Measurements from ENCODE around the gene GNG12. TPM values are rescaled to one million over a fixed set of nuclear protein-coding genes. Genes with fewer than 3 reads are reported as not detected.
"Not testable (repeated sequence)": the region's sequence is repeated elsewhere in the genome, so short reads cannot be mapped to it uniquely, and the experiment has no call there.

Gene GNG12
- polyA plus RNA-seq, 2 donors, result 21.8 to 38.8 TPM

DNA sequence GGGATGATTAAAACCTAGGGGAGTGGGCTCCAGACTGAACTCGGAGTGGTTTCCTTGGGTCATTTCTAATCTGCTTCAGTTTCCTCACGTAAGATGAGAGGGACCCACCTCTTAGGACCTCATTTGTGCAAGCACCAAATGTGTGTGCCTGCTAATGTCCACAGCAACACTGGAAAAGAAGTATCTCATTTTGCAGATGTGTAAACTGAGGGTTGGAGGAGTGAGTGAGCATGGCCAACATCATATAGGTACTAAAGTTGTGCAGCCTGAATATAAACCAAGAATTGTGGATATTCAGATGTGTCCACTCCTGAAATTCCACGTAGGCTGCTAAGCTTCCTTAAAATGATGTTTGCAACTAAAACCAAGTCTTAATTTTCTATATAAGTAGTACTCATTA is 96.5 kb downstream of the GNG12 start:
- Histone ChIP-seq H3K36me3 (ENCODE audit: control insufficient read depth in 2 of 2, insufficient read depth in 2 of 2, low read length in 1 of 2) (no peaks in the 10 kb centered on the region), H3K9me3 (ENCODE audit: control insufficient read depth in 2 of 2, insufficient read depth in 1 of 2, low read depth in 1 of 2, low read length in 1 of 2) (no peaks in the 10 kb centered on the region), H3K4me3 (ENCODE audit: low read depth in 1 of 2, low read length in 2 of 2) (no peak overlapping the region), H3K27ac (ENCODE audit: low read depth in 2 of 2, low read length in 1 of 2) (peak overlapping the region; percentile 76 to 97), H3K4me1 (ENCODE audit: control insufficient read depth in 2 of 2, insufficient read depth in 2 of 2, low read length in 1 of 2) (peaks cover 6 to 12% of the 10 kb centered on the region in 2 donors), H3K27me3 (ENCODE audit: control insufficient read depth in 1 of 2, insufficient read depth in 2 of 2, low read length in 2 of 2) (no peaks in the 10 kb centered on the region)
- 87 to 94% methylated on average over 3 of the region's 3 CpGs for WGBS, 2 donors

DNA sequence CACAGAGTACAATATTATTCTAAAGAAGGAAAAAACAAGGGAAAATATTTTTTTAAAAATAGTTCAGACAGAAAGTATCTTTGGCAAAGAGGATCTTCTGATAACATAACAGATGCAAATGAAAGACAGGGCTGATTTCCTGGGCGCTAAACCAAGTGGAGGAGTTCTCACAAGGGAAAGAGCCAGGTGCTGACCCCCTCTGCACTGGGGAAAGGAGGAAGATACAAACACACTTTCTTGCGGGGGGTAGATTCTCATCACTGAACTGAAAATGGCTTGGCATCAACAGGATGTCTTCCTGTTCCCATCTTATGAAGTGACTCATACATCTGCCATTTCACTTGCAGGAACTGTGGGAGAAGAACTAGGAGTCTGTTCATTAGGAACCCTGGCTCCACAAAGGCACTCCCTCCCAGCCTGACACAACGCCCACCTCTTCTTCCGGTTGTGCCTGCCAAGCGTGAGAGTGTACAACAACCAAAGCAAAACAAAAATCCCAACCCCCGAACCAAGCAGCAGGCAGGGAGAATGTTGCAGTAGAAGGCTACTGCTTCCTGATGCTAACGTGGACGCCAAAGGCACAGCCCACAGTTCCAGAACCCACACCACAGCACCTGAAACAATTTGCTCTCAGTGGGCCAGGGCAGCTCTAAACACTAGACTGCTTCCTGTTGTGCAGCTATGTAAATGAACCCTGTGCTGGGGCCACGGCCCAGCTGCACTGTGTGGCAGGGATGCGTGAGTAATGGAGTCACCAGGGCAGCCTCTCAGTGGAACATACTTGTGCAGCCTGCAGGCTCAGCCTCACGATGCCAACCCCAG is 97.2 kb downstream of the GNG12 start:
- Histone ChIP-seq H3K27ac (ENCODE audit: low read depth in 2 of 2, low read length in 1 of 2) (peak overlapping the region; percentile 76 to 97), H3K4me1 (ENCODE audit: control insufficient read depth in 2 of 2, insufficient read depth in 2 of 2, low read length in 1 of 2) (peaks cover 6 to 14% of the 10 kb centered on the region in 2 donors), H3K36me3 (ENCODE audit: control insufficient read depth in 2 of 2, insufficient read depth in 2 of 2, low read length in 1 of 2) (no peaks in the 10 kb centered on the region), H3K4me3 (ENCODE audit: low read depth in 1 of 2, low read length in 2 of 2) (peak overlapping the region in 1 of 2 donors; percentile 15), H3K9me3 (ENCODE audit: control insufficient read depth in 2 of 2, insufficient read depth in 1 of 2, low read depth in 1 of 2, low read length in 1 of 2) (no peaks in the 10 kb centered on the region), H3K27me3 (ENCODE audit: control insufficient read depth in 1 of 2, insufficient read depth in 2 of 2, low read length in 2 of 2) (no peaks in the 10 kb centered on the region)
- 18 to 22% methylated on average over 11 of the region's 11 CpGs for WGBS, 2 donors

- Histone ChIP-seq H3K36me3 (ENCODE audit: control insufficient read depth in 2 of 2, insufficient read depth in 2 of 2, low read length in 1 of 2) (no peaks in the 10 kb centered on the region), H3K9me3 (ENCODE audit: control insufficient read depth in 2 of 2, insufficient read depth in 1 of 2, low read depth in 1 of 2, low read length in 1 of 2) (no peaks in the 10 kb centered on the region), H3K4me3 (ENCODE audit: low read depth in 1 of 2, low read length in 2 of 2) (no peak overlapping the region), H3K4me1 (ENCODE audit: control insufficient read depth in 2 of 2, insufficient read depth in 2 of 2, low read length in 1 of 2) (peaks cover 6 to 14% of the 10 kb centered on the region in 2 donors), H3K27me3 (ENCODE audit: control insufficient read depth in 1 of 2, insufficient read depth in 2 of 2, low read length in 2 of 2) (no peaks in the 10 kb centered on the region), H3K27ac (ENCODE audit: low read depth in 2 of 2, low read length in 1 of 2) (no peak overlapping the region)
- WGBS, 2 donors, result 58 to 68% methylated on average over 3 of the region's 3 CpGs
These were observed 98.1 kb downstream of the GNG12 start for GRCh38 chr1:67735206-67735605.

DNA sequence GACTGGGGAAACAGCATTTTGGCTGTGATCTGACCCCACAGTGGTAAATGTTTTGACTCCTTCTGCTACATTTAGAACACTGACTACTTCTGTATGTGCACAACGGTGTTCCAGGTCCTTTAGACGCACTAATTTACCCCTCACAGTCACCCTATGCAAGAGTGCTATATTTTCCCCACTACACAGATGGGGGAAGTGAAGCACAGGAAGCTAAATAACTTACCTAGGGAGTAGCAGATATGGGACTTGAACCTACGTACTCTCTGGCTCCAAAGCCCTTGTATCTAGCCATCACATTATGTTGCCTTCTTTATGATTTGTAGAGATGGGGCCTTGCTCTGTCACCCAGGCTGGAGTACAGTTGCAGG is 99.0 kb downstream of the GNG12 start:
- Histone ChIP-seq H3K4me3 (ENCODE audit: low read depth in 1 of 2, low read length in 2 of 2) (no peak overlapping the region), H3K27me3 (ENCODE audit: control insufficient read depth in 1 of 2, insufficient read depth in 2 of 2, low read length in 2 of 2) (no peaks in the 10 kb centered on the region), H3K9me3 (ENCODE audit: control insufficient read depth in 2 of 2, insufficient read depth in 1 of 2, low read depth in 1 of 2, low read length in 1 of 2) (no peaks in the 10 kb centered on the region), H3K4me1 (ENCODE audit: control insufficient read depth in 2 of 2, insufficient read depth in 2 of 2, low read length in 1 of 2) (peaks cover 6 to 14% of the 10 kb centered on the region in 2 donors), H3K27ac (ENCODE audit: low read depth in 2 of 2, low read length in 1 of 2) (peak overlapping the region in 1 of 2 donors; percentile 13), H3K36me3 (ENCODE audit: control insufficient read depth in 2 of 2, insufficient read depth in 2 of 2, low read length in 1 of 2) (no peaks in the 10 kb centered on the region)
- 87 to 91% methylated on average over 3 of the region's 3 CpGs for WGBS, 2 donors

DNA sequence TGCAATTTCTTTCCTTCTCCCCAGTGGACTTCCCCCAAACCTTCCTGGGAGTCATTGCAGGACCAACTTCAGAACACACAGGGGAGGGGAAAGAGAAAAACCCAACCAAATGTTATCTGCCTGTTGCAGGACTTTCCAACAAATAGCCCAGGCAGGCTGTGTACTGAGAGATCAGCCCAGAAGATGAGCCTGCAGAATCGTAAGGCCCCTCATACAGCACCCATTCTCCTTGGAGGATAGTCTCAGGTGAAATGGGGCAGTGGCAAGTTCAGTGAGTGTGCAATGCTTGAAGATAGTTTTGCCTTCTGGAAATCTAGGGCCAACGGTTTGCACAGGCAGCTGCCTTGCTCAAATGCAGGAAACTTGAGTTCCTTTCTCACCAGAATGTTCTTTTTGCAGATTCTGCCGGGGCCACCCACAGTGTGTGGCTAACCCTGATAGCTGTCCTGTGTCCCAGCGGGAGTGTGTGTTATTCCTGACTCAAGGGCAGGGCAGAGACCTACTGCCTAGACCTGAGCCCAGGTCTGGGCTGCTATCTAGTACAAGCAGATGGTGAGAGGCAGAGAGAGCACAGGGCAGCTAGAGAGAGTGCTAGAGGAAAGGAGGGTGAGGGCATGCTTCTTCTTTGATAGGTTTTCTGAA is 99.5 kb downstream of the GNG12 start:
- 72 to 73% methylated on average over 4 of the region's 4 CpGs for whole genome bisulfite sequencing, 2 donors
- peaks cover 6 to 14% of the 10 kb centered on the region in 2 donors for H3K4me1 ChIP-seq (ENCODE audit: control insufficient read depth in 2 of 2, insufficient read depth in 2 of 2, low read length in 1 of 2)
- peak overlapping the region in 1 of 2 donors; percentile 13 for H3K27ac ChIP-seq (ENCODE audit: low read depth in 2 of 2, low read length in 1 of 2)

GRCh38 chr1:67732750-67733151 is 100.5 kb downstream of the GNG12 start:
- no peak overlapping the region for H3K27ac ChIP-seq (ENCODE audit: low read depth in 2 of 2, low read length in 1 of 2)
- H3K4me3 ChIP-seq (ENCODE audit: low read depth in 1 of 2, low read length in 2 of 2), result no peak overlapping the region
- no peaks in the 10 kb centered on the region for H3K27me3 ChIP-seq (ENCODE audit: control insufficient read depth in 1 of 2, insufficient read depth in 2 of 2, low read length in 2 of 2)
- no peaks in the 10 kb centered on the region for H3K9me3 ChIP-seq (ENCODE audit: control insufficient read depth in 2 of 2, insufficient read depth in 1 of 2, low read depth in 1 of 2, low read length in 1 of 2)
- WGBS, 2 donors, result 71 to 72% methylated on average over 6 of the region's 6 CpGs
- H3K36me3 ChIP-seq (ENCODE audit: control insufficient read depth in 2 of 2, insufficient read depth in 2 of 2, low read length in 1 of 2), result no peaks in the 10 kb centered on the region
- H3K4me1 ChIP-seq (ENCODE audit: control insufficient read depth in 2 of 2, insufficient read depth in 2 of 2, low read length in 1 of 2), result peaks cover 6 to 9% of the 10 kb centered on the region in 2 donors

More for the DNA sequence above, 99.5 kb downstream of the GNG12 start:
- no peak overlapping the region for H3K4me3 ChIP-seq (ENCODE audit: low read depth in 1 of 2, low read length in 2 of 2)
- H3K36me3 ChIP-seq (ENCODE audit: control insufficient read depth in 2 of 2, insufficient read depth in 2 of 2, low read length in 1 of 2), result no peaks in the 10 kb centered on the region
- no peaks in the 10 kb centered on the region for H3K9me3 ChIP-seq (ENCODE audit: control insufficient read depth in 2 of 2, insufficient read depth in 1 of 2, low read depth in 1 of 2, low read length in 1 of 2)
- H3K27me3 ChIP-seq (ENCODE audit: control insufficient read depth in 1 of 2, insufficient read depth in 2 of 2, low read length in 2 of 2), result no peaks in the 10 kb centered on the region

GRCh38 chr1:67731322-67731721 is 101.9 kb downstream of the GNG12 start:
- WGBS, 2 donors, result 86 to 94% methylated on average over 2 of the region's 2 CpGs
- no peak overlapping the region for H3K27ac ChIP-seq (ENCODE audit: low read depth in 2 of 2, low read length in 1 of 2)
- H3K4me1 ChIP-seq (ENCODE audit: control insufficient read depth in 2 of 2, insufficient read depth in 2 of 2, low read length in 1 of 2), result peaks cover 4% of the 10 kb centered on the region in 2 donors
- no peaks in the 10 kb centered on the region for H3K9me3 ChIP-seq (ENCODE audit: control insufficient read depth in 2 of 2, insufficient read depth in 1 of 2, low read depth in 1 of 2, low read length in 1 of 2)
- no peaks in the 10 kb centered on the region for H3K27me3 ChIP-seq (ENCODE audit: control insufficient read depth in 1 of 2, insufficient read depth in 2 of 2, low read length in 2 of 2)
- no peak overlapping the region for H3K4me3 ChIP-seq (ENCODE audit: low read depth in 1 of 2, low read length in 2 of 2)
- H3K36me3 ChIP-seq (ENCODE audit: control insufficient read depth in 2 of 2, insufficient read depth in 2 of 2, low read length in 1 of 2), result no peaks in the 10 kb centered on the region

DNA sequence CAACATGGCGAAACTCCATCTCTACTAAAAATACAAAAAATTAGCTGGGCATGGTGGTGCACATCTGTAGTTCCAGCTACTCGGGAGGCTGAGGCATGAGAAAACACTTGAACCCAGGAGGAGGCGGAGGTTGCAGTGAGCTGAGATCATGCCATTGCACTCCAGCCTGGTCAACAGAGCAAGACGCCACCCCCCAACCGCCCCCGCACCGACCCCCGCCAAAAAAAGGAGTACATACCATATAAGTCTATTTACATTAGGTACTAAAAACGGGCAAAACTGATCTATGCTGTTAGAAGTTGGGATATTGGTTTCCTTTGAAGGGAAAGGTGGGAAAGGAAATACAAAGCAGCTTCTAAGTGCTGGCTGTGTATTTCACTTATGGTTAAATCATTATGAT is 103.0 kb downstream of the GNG12 start:
- not testable (repeated sequence) for H3K4me3 ChIP-seq (ENCODE audit: low read depth in 1 of 2, low read length in 2 of 2); H3K9me3 ChIP-seq (ENCODE audit: control insufficient read depth in 2 of 2, insufficient read depth in 1 of 2, low read depth in 1 of 2, low read length in 1 of 2); H3K27me3 ChIP-seq (ENCODE audit: control insufficient read depth in 1 of 2, insufficient read depth in 2 of 2, low read length in 2 of 2); H3K4me1 ChIP-seq (ENCODE audit: control insufficient read depth in 2 of 2, insufficient read depth in 2 of 2, low read length in 1 of 2); H3K36me3 ChIP-seq (ENCODE audit: control insufficient read depth in 2 of 2, insufficient read depth in 2 of 2, low read length in 1 of 2); H3K27ac ChIP-seq (ENCODE audit: low read depth in 2 of 2, low read length in 1 of 2)
- 93 to 95% methylated on average over 9 of the region's 9 CpGs for WGBS, 2 donors

GRCh38 chr1:67729872-67730271 is 103.4 kb downstream of the GNG12 start:
- 85 to 89% methylated on average over 2 of the region's 2 CpGs for WGBS, 2 donors
- Histone ChIP-seq H3K4me1 (ENCODE audit: control insufficient read depth in 2 of 2, insufficient read depth in 2 of 2, low read length in 1 of 2) (peaks cover 2 to 3% of the 10 kb centered on the region in 2 donors), H3K27me3 (ENCODE audit: control insufficient read depth in 1 of 2, insufficient read depth in 2 of 2, low read length in 2 of 2) (no peaks in the 10 kb centered on the region), H3K27ac (ENCODE audit: low read depth in 2 of 2, low read length in 1 of 2) (no peak overlapping the region), H3K36me3 (ENCODE audit: control insufficient read depth in 2 of 2, insufficient read depth in 2 of 2, low read length in 1 of 2) (no peaks in the 10 kb centered on the region), H3K9me3 (ENCODE audit: control insufficient read depth in 2 of 2, insufficient read depth in 1 of 2, low read depth in 1 of 2, low read length in 1 of 2) (no peaks in the 10 kb centered on the region), H3K4me3 (ENCODE audit: low read depth in 1 of 2, low read length in 2 of 2) (no peak overlapping the region)

Data from esophagus (tissue), 2 donors.